Thyroid gland (tissue), 4 donors: ENCODE results near the gene SBK1. TPM values are rescaled to one million over a fixed set of nuclear protein-coding genes. Genes with fewer than 3 reads are reported as not detected.

Experiments
- DNase-seq, 2 donors: peaks; one replicate each; pipeline ENCODE4 v3.0.0-alpha.2; 2019
- H3K27ac ChIP-seq, 3 donors: fragments of 200-600 bp; sonication (generic); 1 replicate in 2 of 3; 2 replicates in 1 of 3; pipeline ENCODE4 v1.5.1; 2016 to 2019; ENCODE audit warnings: mild to moderate bottlenecking in 1 of 3, moderate library complexity in 1 of 3
- H3K27me3 ChIP-seq: fragments of 200-600 bp; sonication (generic); one replicate; pipeline ENCODE4 v1.5.1; 2019
- H3K36me3 ChIP-seq, 2 donors: fragments of 200-600 bp; sonication (generic); one replicate each; pipeline ENCODE4 v1.5.1; 2016 to 2019
- H3K4me1 ChIP-seq, 2 donors: fragments of 200-600 bp; sonication (generic); one replicate each; pipeline ENCODE4 v1.5.1; 2017 to 2019
- H3K4me3 ChIP-seq, 3 donors: fragments of 200-600 bp; sonication (generic); replicated peaks in 1 of 3; 1 replicate in 2 of 3; 2 replicates in 1 of 3; pipeline ENCODE4 v1.5.1; 2016; ENCODE audit warnings: mild to moderate bottlenecking in 1 of 3
- H3K9me3 ChIP-seq: fragments of 200-600 bp; sonication (generic); one replicate; pipeline ENCODE4 v1.5.1; 2017
- POLR2A ChIP-seq, 2 donors: fragments of 450-650 bp; IDR thresholded peaks; one replicate each; pipeline ENCODE4 v1.6.1; 2017; ENCODE audit warnings: antibody characterized with exemption in 2 of 2, mild to moderate bottlenecking in 2 of 2, moderate library complexity in 1 of 2
- WGBS, 2 donors: methylation state at CpG; one replicate each; pipeline ENCODE4 v1.1.5; 2017; 5-methylcytosine and 5-hydroxymethylcytosine counted together
- intact Hi-C: fragments of 100-400 bp; cut with DNase I; formaldehyde crosslinking; loops from one replicate; pipeline ENCODE4 v1.15.1; 2023
- total RNA-seq, 4 donors: library from RNA; depleted of rRNA; stranded (reverse); fragments of >200 nt; gene quantifications; one replicate each; pipeline ENCODE4 v1.2.3, GENCODE V29; 2016
- TF ChIP-seq, protein P1 (sequence below), 6 experiments: fragments of 200-600 bp in 3 of 6; fragments of 450-650 bp in 3 of 6; sonication (generic) in 3 of 6; IDR thresholded peaks; one replicate each; pipeline ENCODE4 v1.5.1; 2016 to 2019; ENCODE audit warnings: antibody characterized with exemption in 6 of 6, mild to moderate bottlenecking in 2 of 6, inconsistent platforms in 1 of 6, moderate library complexity in 1 of 6

Gene SBK1
- total RNA-seq, 4 donors from 2014 or later = 2.8 to 6.8 (median 4.8) TPM

DNA sequence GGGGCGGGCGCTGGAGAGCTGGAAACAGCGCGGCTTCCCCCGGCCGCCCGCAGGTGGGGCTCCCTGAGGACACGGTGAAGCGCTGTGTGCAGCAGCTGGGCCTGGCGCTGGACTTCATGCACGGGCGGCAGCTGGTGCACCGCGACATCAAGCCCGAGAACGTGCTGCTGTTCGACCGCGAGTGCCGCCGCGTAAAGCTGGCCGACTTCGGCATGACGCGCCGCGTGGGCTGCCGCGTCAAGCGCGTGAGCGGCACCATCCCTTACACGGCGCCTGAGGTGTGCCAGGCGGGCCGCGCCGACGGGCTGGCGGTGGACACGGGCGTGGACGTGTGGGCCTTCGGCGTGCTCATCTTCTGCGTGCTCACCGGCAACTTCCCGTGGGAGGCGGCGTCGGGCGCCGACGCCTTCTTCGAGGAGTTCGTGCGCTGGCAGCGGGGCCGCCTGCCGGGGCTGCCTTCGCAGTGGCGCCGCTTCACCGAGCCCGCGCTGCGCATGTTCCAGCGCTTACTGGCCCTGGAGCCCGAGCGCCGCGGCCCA, 27.8 kb downstream of the SBK1 start:
- TF ChIP-seq, protein P1, sequence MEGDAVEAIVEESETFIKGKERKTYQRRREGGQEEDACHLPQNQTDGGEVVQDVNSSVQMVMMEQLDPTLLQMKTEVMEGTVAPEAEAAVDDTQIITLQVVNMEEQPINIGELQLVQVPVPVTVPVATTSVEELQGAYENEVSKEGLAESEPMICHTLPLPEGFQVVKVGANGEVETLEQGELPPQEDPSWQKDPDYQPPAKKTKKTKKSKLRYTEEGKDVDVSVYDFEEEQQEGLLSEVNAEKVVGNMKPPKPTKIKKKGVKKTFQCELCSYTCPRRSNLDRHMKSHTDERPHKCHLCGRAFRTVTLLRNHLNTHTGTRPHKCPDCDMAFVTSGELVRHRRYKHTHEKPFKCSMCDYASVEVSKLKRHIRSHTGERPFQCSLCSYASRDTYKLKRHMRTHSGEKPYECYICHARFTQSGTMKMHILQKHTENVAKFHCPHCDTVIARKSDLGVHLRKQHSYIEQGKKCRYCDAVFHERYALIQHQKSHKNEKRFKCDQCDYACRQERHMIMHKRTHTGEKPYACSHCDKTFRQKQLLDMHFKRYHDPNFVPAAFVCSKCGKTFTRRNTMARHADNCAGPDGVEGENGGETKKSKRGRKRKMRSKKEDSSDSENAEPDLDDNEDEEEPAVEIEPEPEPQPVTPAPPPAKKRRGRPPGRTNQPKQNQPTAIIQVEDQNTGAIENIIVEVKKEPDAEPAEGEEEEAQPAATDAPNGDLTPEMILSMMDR (IDR thresholded peaks at IDR 0.05) = no peak
- no peak for TF ChIP-seq POLR2A (IDR thresholded peaks at IDR 0.05)
- intact Hi-C loops = no loop called here
- no peak overlapping the region for H3K27ac ChIP-seq
- H3K4me1 ChIP-seq = no peaks in the 10 kb centered on the region
- no peaks in the 10 kb centered on the region for H3K27me3 ChIP-seq
- no peaks in the 10 kb centered on the region for H3K9me3 ChIP-seq
- H3K36me3 ChIP-seq = no peaks in the 10 kb centered on the region
- H3K4me3 ChIP-seq = no peak overlapping the region
- 95 to 96% methylated on average over 51 to 73 of the region's 73 CpGs for WGBS, 2 donors
- DNase-seq = no peak

DNA sequence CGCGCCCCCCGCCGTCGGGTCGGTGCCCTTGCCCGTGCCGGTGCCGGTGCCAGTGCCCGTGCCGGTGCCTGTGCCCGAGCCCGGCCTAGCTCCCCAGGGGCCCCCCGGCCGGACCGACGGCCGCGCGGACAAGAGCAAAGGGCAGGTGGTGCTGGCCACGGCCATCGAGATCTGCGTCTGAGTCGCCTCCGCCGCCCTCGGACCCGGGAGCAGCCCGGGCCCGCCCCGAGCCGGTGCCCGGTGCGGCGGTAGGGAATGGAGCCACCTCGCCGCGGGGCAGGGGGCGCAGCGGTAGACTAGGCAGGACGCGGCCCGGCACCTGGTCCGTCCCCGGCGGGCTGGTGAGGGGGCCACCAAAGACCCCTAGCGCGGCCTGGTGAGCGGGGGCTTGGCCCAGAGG, 28.4 kb downstream of the SBK1 start:
- intact Hi-C loops = no loop called here
- no peak overlapping the region for H3K4me3 ChIP-seq
- H3K27me3 ChIP-seq = no peaks in the 10 kb centered on the region
- WGBS, 2 donors = 98 to 100% methylated on average over 2 to 30 of the region's 49 CpGs
- TF ChIP-seq POLR2A (IDR thresholded peaks at IDR 0.05) = no peak
- no peaks in the 10 kb centered on the region for H3K4me1 ChIP-seq
- no peaks in the 10 kb centered on the region for H3K9me3 ChIP-seq
- no peaks in the 10 kb centered on the region for H3K36me3 ChIP-seq
- DNase-seq = no peak
- H3K27ac ChIP-seq = no peak overlapping the region

- DNase-seq = peak; percentile 23 to 28
- Histone ChIP-seq H3K27ac (no peak overlapping the region), H3K27me3 (no peaks in the 10 kb centered on the region), H3K4me3 (no peak overlapping the region), H3K9me3 (no peaks in the 10 kb centered on the region), H3K36me3 (no peaks in the 10 kb centered on the region), H3K4me1 (no peaks in the 10 kb centered on the region)
- TF ChIP-seq, protein P1 (IDR thresholded peaks at IDR 0.05) = peak; percentile 31 to 65 (median 50)
- no peak for TF ChIP-seq POLR2A (IDR thresholded peaks at IDR 0.05)
- intact Hi-C loops = no loop called here
- WGBS, 2 donors = 77 to 85% methylated on average over 11 to 14 of the region's 20 CpGs
Observed at GRCh38 chr16:28321700-28322411, 29.5 kb downstream of the SBK1 start.

- Histone ChIP-seq H3K4me3 (no peak overlapping the region), H3K9me3 (no peaks in the 10 kb centered on the region), H3K27me3 (no peaks in the 10 kb centered on the region), H3K27ac (no peak overlapping the region), H3K4me1 (no peaks in the 10 kb centered on the region), H3K36me3 (no peaks in the 10 kb centered on the region)
- DNase-seq = no peak
- 93% methylated on average over 5 of the region's 5 CpGs for WGBS, 2 donors
- intact Hi-C loops = no loop called here
- TF ChIP-seq, protein P1 (IDR thresholded peaks at IDR 0.05) = no peak
- no peak for TF ChIP-seq POLR2A (IDR thresholded peaks at IDR 0.05)
Observed at GRCh38 chr16:28324235-28324886, 32.0 kb downstream of the SBK1 start.

DNA sequence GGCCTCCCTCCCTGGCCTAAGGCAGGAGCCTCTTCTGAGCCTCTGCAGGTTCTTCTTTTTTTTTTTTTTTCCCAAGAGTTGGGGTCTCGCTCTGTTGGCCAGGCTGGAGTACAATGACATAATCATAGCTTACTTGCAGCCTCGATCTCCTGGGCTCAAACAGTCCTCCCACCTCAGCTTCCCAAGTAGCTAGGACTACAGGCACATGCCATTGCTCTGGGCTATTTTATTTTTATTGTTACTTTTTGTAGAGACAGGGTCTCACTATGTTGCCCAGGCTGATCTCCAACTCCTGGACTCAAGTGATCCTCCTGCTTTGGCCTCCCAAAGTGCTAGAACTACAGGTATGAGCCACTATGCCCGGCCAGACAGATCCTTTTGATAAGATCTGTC, 32.6 kb downstream of the SBK1 start:
- H3K27me3 ChIP-seq = no peaks in the 10 kb centered on the region
- H3K4me3 ChIP-seq = no peak overlapping the region
- 80 to 93% methylated on average over 3 of the region's 3 CpGs for WGBS, 2 donors
- no peaks in the 10 kb centered on the region for H3K36me3 ChIP-seq
- H3K4me1 ChIP-seq = no peaks in the 10 kb centered on the region
- no peaks in the 10 kb centered on the region for H3K9me3 ChIP-seq
- TF ChIP-seq, protein P1 (IDR thresholded peaks at IDR 0.05) = no peak
- no peak for TF ChIP-seq POLR2A (IDR thresholded peaks at IDR 0.05)
- intact Hi-C loops = no loop called here
- no peak overlapping the region for H3K27ac ChIP-seq
- DNase-seq = no peak
